Measurements from ENCODE around the gene RNF157.

Gene RNF157

GRCh38 chr17:76121932-76122430 lies 118.3 kb downstream of the RNF157 start:
- TF ChIP-seq CTCF (IDR thresholded peaks at IDR 0.05; ENCODE audit: extremely low read depth, missing control alignments): no peak
- peak; percentile 73 for DNase-seq (ENCODE audit: low spot score)

- DNase-seq (ENCODE audit: low spot score): no peak
- TF ChIP-seq CTCF (IDR thresholded peaks at IDR 0.05; ENCODE audit: extremely low read depth, missing control alignments): no peak
Measured at GRCh38 chr17:76120658-76121008, 119.7 kb downstream of the RNF157 start.

GRCh38 chr17:76119409-76120371 lies 120.6 kb downstream of the RNF157 start:
- DNase-seq (ENCODE audit: low spot score): no peak
- no peak for TF ChIP-seq CTCF (IDR thresholded peaks at IDR 0.05; ENCODE audit: extremely low read depth, missing control alignments)

GRCh38 chr17:76115138-76115754 lies 125.0 kb downstream of the RNF157 start:
- no peak for DNase-seq (ENCODE audit: low spot score)
- no peak for TF ChIP-seq CTCF (IDR thresholded peaks at IDR 0.05; ENCODE audit: extremely low read depth, missing control alignments)

- no peak for DNase-seq (ENCODE audit: low spot score)
- no peak for TF ChIP-seq CTCF (IDR thresholded peaks at IDR 0.05; ENCODE audit: extremely low read depth, missing control alignments)
Measured at GRCh38 chr17:76111956-76112355, 128.3 kb downstream of the RNF157 start.

GRCh38 chr17:76107509-76107908 lies 132.8 kb downstream of the RNF157 start:
- no peak for TF ChIP-seq CTCF (IDR thresholded peaks at IDR 0.05; ENCODE audit: extremely low read depth, missing control alignments)
- DNase-seq (ENCODE audit: low spot score): no peak

GRCh38 chr17:76106703-76107102 lies 133.6 kb downstream of the RNF157 start:
- DNase-seq (ENCODE audit: low spot score): no peak
- no peak for TF ChIP-seq CTCF (IDR thresholded peaks at IDR 0.05; ENCODE audit: extremely low read depth, missing control alignments)
